Right atrium auricular region (tissue), 2 donors: ENCODE measurements around the gene TPH1. TPM values are rescaled to one million over a fixed set of nuclear protein-coding genes. Genes with fewer than 3 reads are reported as not detected.
"Not testable (repeated sequence)": the region's sequence is repeated elsewhere in the genome, so short reads cannot be mapped to it uniquely, and the experiment has no call there.

ENCODE experiments used
- DNase-seq: peaks from one replicate; pipeline ENCODE4 v3.0.0-alpha.2; 2019; ENCODE audit warnings: low spot score
- H3K27ac ChIP-seq, 2 donors: fragments of 200-600 bp; sonication (generic); 1 replicate in 1 of 2; 2 replicates in 1 of 2; pipeline ENCODE4 v1.5.1; 2016 to 2019
- H3K27me3 ChIP-seq, 2 donors: fragments of 200-600 bp; sonication (generic); one replicate each; pipeline versions ENCODE4 v1.5.1 to v1.6.0; 2017 to 2019
- H3K36me3 ChIP-seq: fragments of 200-600 bp; sonication (generic); one replicate; pipeline ENCODE4 v1.5.1; 2016
- H3K4me1 ChIP-seq, 2 donors: fragments of 200-600 bp; sonication (generic); one replicate each; pipeline versions ENCODE4 v1.5.1 to v1.6.0; 2017 to 2019
- H3K4me3 ChIP-seq, 2 donors: fragments of 200-600 bp; sonication (generic); 1 replicate in 1 of 2; 2 replicates in 1 of 2; pipeline ENCODE4 v1.5.1; 2017 to 2019; ENCODE audit warnings: mild to moderate bottlenecking in 1 of 2, moderate library complexity in 1 of 2
- H3K9me3 ChIP-seq, 2 donors: fragments of 200-600 bp; sonication (generic); one replicate each; pipeline ENCODE4 v1.5.1; 2019
- CTCF ChIP-seq, 2 donors: fragments of 200-600 bp; sonication (generic); IDR thresholded peaks; one replicate each; pipeline ENCODE4 v1.5.1; 2019; ENCODE audit warnings: antibody characterized with exemption in 2 of 2
- total RNA-seq, 2 donors: library from RNA; depleted of rRNA; stranded (reverse); fragments of >200 nt; gene quantifications; one replicate each; pipeline ENCODE4 v1.1.0, GENCODE V29; 2016

Gene TPH1
- total RNA-seq, 2 donors from 2014 or later: 0.96 TPM; not detected in 1

- no peak overlapping the region for H3K27ac ChIP-seq
- peaks cover 30% of the 10 kb centered on the region for H3K36me3 ChIP-seq
- H3K4me3 ChIP-seq: no peak overlapping the region
- H3K27me3 ChIP-seq: no peaks in the 10 kb centered on the region
- TF ChIP-seq CTCF (IDR thresholded peaks at IDR 0.05): no peak
- H3K4me1 ChIP-seq: no peaks in the 10 kb centered on the region
- no peaks in the 10 kb centered on the region for H3K9me3 ChIP-seq
- DNase-seq: no peak
These were observed 44.9 kb downstream of the TPH1 start for GRCh38 chr11:18001191-18001590.

GRCh38 chr11:18000760-18001159 is 45.3 kb downstream of the TPH1 start:
- no peak for DNase-seq
- Histone ChIP-seq H3K4me1 (no peaks in the 10 kb centered on the region), H3K27ac (no peak overlapping the region), H3K4me3 (no peak overlapping the region), H3K27me3 (no peaks in the 10 kb centered on the region), H3K36me3 (peaks cover 30% of the 10 kb centered on the region), H3K9me3 (no peaks in the 10 kb centered on the region)
- no peak for TF ChIP-seq CTCF (IDR thresholded peaks at IDR 0.05)

GRCh38 chr11:18000128-18000527 is 45.9 kb downstream of the TPH1 start:
- not testable (repeated sequence) for H3K9me3 ChIP-seq, H3K27me3 ChIP-seq, H3K27ac ChIP-seq, H3K4me1 ChIP-seq, DNase-seq, H3K4me3 ChIP-seq
- H3K36me3 ChIP-seq: peaks cover 30% of the 10 kb centered on the region

Other genes starting within 250 kb of the TPH1 start
- gene SERGEF, start 33.2 kb downstream of the TPH1 start, total RNA-seq: 10 to 100 TPM; 18.1 to 27.6 TPM
- 1 to 10 TPM; 4.5 to 4.6 TPM for gene SAAL1, start 59.8 kb upstream of the TPH1 start, total RNA-seq
- gene MRGPRX3, start 86.3 kb upstream of the TPH1 start, total RNA-seq: not detected
- gene MRGPRX4, start 126.6 kb upstream of the TPH1 start, total RNA-seq: not detected
- gene SAA4, start 190.5 kb upstream of the TPH1 start, total RNA-seq: not detected
- 1 to 10 TPM in 1 of 2 donors, not detected in 1; 1.4 TPM for gene SAA2, start 202.4 kb upstream of the TPH1 start, total RNA-seq
- gene SAA1, start 220.0 kb upstream of the TPH1 start, total RNA-seq: 1 to 10 TPM; 1.6 to 6.8 TPM